HTR-8/SVneo (cell line): ENCODE data around the gene PIP4P1.
"Not testable (repeated sequence)": the region's sequence is repeated elsewhere in the genome, so short reads cannot be mapped to it uniquely, and the experiment has no call there.

Experiments
- DNase-seq: peaks from one replicate; pipeline ENCODE4 v3.0.0; 2011; ENCODE audit warnings: low spot score, mixed read lengths; ENCODE audit not compliant: insufficient read length
- FAIRE-seq: peaks from 2 replicates; lab custom pipeline; 2011; peaks lifted over from hg19 to GRCh38; lab: Jason Lieb, UNC

PIP4P1 gene

DNA sequence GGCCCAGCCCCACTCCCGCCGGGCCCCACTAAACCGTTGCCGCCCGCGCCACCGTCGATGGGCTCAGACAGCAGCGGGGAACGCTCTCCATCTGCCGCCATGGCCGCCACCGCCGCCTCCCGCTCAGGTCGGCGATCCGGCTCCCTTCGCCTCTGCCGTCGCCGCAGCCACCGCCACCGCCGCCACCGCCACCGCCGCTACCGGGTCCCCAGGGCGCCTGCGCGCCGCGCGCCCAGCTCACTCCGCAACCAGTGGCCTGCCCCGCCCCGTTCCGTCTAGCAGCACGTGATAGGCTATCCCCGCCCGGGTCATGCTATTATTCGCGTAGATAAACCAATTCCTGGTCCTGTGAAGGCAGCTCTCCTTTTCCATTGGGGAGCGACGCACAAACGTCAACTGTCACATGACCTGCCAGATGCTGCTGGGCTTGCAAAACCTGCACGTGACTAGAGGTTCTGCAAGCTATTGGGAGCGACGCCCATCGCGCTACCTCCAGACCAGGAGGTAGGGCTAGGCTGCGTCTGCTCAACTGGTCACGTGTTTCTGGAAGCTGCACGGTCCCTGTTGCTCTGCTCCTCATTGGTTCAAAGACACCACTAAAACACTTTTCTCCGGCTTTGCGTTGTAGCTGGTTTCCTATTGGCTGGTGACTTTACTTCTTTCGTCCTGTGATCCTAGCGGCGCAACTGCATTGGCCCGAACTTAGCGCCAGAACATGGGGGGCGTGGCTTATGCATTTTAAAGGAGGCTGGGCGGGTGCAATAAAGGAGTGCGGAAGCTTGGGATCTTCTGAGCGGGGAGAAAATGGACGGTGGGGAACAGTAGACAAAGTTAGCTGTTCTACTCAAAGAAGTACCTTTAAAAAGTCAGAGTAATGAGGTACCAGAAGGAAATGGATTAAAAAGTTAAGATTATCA lies at the start of gene PIP4P1:
PIP4P1 (minus strand) TSS at position 210 of the 917 bp plus-strand sequence; CDS start at position 101, 109 bp downstream.
- FAIRE-seq (peak; percentile 86), DNase-seq (peak; percentile 88)

DNA sequence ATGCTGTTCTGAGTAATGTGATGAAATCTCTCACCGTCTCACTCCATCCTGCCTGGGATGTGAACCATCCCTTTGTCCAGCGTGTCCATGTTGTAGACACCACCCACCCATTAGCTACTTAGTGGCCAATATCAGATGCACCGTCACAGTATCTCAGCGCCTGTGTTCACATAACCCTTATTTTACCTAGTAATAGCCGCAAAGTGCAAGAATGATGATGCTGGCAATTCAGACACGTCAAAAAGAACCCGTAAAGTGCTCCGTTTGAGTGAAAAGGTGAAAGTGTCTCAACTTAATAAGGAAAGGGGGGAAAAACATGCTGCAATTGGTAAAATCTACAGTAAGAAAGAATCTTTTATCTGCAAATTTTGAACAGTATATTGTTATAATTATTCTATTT lies 47.1 kb upstream of the PIP4P1 start:
- no peak for FAIRE-seq
- DNase-seq: no peak

DNA sequence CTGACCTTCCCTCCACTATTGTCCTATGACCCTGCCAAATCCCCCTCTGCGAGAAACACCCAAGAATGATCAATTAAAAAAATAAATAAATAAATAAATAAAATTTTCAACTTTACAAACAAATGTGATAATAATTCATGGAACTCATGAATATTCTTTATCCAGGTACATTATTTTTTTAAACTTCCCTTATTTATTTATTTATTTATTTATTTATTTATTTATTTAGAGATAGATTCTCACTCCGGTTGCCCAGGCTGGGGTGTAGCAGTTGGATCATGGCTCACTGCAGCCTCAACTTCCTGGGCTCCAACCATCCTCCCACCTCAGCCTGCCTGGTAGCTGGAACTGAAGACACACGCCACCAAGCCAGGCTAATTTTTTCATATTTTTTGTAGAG lies 46.3 kb upstream of the PIP4P1 start:
- not testable (repeated sequence) for FAIRE-seq, DNase-seq

DNA sequence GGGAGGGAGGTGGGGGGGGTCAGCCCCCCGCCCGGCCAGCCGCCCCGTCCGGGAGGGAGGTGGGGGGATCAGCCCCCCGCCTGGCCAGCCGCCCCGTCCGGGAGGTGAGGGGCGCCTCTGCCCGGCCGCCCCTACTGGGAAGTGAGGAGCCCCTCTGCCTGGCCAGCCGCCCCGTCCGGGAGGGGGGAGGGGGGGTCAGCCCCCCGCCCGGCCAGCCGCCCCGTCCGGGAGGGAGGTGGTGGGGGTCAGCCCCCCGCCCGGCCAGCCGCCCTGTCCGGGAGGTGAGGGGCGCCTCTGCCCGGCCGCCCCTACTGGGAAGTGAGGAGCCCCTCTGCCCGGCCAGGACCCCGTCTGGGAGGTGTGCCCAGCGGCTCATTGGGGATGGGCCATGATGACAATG lies 45.5 kb upstream of the PIP4P1 start:
- DNase-seq, FAIRE-seq: not testable (repeated sequence)

DNA sequence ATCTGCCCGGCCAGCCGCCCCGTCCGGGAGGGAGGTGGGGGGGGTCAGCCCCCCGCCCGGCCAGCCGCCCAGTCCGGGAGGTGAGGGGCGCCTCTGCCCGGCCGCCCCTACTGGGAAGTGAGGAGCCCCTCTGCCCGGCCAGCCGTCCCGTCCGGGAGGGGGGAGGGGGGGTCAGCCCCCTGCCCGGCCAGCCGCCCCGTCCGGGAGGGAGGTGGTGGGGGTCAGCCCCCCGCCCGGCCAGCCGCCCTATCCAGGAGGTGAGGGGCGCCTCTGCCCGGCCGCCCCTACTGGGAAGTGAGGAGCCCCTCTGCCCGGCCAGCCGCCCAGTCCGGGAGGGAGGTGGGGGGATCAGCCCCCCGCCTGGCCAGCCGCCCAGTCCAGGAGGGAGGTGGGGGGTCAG lies 45.0 kb upstream of the PIP4P1 start:
- DNase-seq, FAIRE-seq: not testable (repeated sequence)

DNA sequence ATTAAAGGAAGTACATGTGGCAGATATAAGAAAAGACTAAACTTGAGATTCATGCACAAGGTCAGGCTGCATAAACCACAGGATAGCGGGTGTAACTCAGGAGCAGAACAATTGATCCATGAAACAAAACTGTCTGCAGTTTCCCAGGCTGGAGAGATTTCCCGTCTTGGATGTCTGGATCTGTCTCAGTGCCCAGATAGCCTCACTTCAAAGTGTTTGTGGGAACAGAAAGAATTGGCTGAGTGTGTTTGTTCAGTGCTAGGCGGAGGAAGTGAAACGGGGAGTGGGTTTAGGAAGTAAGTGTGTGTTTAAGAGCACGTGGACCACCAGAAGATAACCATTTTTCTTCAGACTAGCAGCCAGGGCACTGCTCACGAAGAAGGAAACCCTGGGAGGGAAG lies 42.7 kb upstream of the PIP4P1 start:
- DNase-seq (no peak), FAIRE-seq (no peak)

DNA sequence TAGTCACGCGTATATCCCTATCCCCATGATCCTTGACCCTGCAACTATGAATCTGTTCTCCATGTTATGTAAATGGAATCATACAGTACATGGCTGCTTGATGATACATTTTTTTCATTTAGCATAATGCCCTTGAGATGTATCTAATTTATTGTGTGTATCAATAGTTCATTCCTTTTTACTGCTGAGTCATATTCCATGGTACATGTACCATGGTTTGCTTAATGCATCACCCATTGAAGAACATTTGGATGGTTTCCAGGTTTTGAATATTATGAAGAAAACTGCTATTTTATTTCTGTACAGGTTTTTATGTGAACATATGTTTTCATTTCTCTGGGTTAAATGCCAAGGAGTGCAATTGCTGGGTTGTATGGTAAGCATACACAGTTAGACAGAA lies 40.1 kb upstream of the PIP4P1 start:
- FAIRE-seq: no peak
- DNase-seq: no peak

DNA sequence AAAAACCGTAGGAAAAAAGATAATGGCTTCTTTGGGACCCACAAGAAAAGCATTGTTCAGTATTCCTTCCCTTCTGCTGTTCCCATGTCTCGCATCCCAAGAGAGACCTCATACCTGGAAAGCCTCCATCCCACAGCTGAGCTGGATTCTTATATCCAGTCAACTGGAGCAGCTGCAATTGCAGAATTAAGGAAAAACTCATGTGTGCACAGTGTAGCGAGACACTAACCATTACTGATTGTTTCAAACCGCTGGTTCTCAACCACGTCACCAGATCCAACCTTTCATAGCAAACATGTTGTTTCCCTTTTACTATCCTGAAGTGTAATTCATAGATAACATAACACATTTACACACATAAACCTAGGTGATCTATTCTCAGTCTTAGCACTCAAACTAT lies 38.6 kb upstream of the PIP4P1 start:
- DNase-seq (no peak), FAIRE-seq (no peak)

DNA sequence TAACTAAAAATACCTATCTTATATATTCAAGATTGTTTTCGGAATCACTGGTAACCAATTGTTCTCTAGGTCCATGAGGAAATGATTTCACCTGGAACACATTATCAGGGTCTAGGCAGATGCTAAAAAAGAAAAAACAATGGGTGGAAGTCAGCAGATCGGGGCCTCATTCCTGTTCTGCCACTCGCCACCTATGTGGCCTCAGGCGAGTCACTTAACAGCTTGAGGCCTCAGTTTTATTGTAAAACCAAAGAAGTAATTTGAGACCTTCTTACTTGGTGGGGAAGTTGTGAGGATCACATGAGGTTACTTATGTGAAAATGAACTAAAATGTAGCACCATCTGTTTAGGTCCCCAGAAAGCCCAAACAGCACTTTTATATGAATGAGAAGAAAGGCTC lies 37.9 kb upstream of the PIP4P1 start:
- DNase-seq (no peak), FAIRE-seq (no peak)

DNA sequence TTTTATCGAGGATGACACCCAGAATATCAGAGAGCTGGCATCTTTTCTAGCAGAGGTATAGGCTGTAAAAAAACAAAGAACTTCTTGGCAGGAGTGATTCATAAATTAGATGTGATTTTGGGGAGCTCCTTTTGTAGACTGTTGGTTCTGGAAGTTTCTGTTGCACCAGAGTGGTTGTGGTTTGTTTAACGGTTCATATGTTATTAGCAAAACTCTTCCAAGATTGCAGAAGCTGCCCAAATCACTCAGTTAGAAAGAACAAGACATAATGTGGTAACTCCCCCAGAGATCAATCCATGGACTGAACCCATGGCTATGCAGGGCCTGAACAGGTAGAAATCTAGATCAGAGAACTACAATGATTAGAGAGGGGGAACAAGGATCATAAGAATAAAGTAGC lies 37.4 kb upstream of the PIP4P1 start:
- DNase-seq (no peak), FAIRE-seq (no peak)

DNA sequence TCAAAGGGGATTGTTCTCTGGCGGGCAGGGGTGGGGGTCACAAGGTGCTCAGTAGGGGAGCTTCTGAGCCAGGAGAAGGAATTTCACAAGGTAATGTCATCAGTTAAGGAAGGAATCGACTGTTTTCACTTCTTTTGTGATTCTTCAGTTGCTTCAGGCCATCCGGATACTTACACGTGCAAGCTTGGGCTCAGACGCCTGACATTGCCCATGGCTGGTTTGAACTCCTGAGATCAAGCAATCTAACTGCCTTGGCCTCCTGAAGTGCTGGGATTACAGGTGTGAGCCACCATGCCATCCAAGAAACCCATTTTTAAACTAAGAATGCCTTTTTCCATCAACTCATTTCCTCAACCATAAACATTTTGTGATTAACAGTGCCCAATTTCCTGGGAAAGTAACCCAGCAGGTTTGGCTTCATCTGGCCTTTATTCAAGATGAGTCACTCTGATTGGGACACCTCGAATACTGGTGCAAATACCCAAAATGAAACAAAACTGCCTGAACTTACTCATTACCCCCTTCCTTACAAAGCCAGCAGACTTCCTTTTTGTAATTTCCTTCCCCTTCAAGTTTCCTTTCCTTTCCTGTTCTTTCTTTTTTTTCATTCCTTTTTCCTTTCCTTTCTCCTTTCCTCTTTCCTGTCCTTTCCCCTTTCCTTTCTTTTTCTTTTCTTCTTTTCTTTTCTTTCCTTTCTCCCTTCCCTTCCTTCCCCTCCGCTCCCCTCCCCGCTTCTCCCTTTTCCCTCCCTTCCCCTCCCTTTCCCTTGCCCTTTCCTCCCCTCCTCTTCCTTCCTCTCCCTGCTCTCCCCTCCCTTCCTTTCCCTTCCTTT lies 33.9 kb upstream of the PIP4P1 start:
- FAIRE-seq (no peak), DNase-seq (no peak)

DNA sequence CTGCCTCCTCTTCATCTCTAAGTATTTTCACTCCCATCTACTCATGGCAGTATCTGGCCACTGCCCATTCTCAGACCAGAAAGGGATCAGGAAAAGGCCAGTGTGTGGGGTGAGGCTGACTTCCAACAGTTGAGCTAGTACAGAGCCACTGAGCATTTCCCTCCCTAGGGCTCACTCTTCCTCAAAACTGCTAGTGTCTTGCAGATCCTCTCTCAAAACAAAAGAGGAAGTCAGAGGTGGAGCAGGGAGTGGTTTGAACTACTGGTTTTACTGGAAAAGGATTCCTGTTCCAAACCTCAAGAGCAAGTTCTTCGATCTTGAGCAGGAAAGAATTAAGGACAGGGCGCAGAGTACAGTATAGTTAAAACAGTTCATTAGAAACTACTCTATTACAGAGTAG lies 32.4 kb upstream of the PIP4P1 start:
- DNase-seq (no peak), FAIRE-seq (no peak)

DNA sequence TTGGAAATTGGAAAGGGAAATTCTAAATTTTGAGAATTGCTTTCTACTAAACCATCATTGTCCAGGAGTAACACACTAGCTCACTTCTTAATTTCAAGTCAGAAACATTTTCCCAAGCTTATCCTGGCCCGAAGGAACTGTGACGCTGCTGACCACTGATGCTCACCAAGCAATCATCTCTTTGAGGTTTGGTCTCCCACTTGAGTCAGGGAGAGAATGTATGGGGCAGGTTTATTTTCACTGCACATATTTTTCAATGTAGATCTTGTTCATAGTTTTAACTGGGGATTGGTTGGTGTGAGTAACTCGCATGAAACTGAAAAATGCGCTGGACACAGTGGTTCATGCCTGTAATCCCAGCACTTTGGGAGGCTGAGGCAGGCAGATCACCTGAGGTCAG lies 31.3 kb upstream of the PIP4P1 start:
- no peak for FAIRE-seq
- DNase-seq: no peak

DNA sequence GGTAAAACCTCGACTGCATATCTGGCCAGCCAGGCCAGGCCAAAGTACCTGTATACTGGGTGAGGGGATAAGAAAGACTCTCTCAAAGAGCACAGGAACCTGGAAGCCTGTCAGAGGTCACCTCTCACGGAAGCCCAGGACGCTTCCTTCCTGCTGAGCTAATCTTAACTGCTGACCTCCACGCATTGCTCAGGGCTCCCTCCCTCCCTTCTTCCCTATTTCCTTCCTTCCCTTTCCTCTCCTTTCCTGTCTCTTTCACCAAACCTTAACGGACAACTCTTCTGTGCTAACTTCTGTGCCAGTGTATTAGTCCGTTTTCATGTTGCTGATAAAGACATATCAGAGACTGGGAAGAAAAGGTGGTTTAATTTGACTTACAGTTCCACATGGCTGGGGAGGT lies 29.3 kb upstream of the PIP4P1 start:
- no peak for FAIRE-seq
- DNase-seq: no peak

DNA sequence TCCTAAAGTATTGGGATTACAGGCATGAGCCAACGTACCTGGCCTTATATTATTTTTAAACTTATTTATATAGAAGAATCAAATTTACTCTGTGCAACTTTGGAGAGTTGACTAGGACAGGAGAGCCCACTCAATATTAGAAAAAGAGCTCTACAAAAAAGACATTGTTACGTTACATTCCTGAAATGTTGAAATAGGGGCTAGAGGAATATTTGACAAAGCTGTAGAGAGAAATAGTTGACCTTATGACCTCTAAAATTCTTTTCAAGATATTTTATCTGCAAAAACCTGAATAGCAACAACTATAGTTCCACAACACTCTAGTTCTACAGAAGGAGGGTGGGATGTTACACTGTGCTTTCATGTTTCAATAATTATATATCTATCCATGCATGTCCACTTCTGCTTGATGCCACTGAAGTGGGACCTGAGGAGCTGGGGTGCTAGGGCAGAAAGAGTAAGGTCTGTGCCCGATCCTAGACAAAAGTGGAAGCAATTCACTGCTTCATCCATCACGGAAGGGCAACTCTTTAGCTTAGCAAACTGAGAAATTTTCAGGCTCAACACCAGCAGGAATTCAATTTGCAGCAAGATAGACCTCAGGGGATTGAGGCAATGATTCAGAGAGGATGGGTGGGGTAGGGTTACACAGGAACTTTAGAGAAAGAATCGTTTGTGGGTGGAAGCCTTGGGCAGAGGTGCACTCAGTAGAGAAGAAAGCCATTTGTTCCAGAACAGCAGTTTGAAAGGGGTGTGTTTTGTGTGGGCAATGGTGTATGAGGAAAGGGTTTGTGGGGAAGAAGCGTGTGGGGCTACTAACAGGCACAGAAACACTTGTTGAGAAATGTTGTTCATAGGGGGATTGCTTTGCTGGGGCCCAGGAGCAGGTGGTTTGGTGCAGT lies 28.1 kb upstream of the PIP4P1 start:
- DNase-seq: no peak
- no peak for FAIRE-seq

DNA sequence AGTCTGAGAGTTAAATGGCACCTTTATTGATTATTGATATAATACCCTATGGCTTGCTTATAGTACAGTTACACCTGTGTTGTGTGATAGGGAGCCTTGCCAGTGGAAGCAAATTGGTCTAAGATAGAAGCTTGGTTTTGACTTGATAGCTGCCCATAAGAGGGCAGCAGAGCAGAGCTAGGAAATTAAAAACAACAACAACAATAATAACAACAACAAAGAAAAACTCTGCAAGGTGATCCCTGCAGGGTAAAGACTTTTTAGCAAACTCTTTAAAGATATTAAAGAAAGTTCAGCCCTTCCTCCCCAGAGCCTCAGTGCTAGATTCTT lies 26.1 kb upstream of the PIP4P1 start:
- no peak for DNase-seq
- no peak for FAIRE-seq

DNA sequence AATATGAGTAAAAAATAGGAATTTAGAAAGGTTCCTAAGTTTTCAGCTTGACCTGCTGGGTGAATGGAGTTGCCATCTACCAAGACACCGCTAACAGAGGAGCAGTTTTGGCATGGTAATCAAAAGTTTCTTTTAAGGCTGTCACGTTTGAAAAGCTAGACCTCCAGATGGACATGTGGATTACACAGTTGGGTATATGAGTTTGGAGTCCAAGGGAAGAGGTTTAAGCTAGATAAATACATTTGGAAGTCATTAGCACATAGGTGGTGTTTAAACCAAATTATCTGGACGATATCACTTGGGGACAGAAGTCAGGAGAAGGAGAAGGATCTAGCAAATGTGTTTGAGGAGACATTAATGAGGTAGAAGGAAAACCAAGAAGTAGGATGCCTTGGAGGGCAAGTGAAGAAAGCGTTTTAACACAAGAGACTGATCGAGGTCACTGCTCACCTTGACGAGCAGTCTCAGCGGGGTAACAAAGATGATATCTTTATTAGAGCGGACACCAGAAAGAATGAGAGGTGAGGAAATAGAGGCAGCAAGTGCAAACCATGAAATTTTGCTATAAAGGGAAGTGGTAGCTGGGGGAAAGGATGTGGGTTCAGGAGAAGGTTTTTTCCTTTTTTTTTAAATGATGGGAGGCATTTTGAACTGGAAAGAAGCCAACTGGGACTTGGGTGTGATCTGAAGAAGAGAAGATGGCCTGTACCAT lies 25.6 kb upstream of the PIP4P1 start:
- FAIRE-seq (no peak), DNase-seq (no peak)

DNA sequence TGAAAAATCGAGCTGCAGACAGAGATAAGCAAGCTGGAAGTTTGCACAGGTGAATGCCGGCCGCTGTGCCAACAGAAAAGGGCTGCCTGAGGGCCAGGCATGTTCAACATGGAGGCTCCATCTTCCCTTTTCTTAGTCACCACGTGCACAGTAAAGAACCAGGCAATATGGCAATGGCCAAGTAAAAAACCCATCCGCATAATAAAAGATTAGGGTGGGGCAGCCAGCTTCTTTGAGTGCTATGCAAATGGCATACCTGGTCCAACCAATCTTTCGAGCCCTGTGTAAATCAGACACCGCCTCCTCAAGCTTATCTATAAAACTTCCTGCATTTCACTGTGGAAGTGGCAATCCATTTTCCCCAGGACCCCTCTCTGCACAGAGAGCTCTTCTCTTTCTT lies 24.7 kb upstream of the PIP4P1 start:
- FAIRE-seq (no peak), DNase-seq (no peak)

DNA sequence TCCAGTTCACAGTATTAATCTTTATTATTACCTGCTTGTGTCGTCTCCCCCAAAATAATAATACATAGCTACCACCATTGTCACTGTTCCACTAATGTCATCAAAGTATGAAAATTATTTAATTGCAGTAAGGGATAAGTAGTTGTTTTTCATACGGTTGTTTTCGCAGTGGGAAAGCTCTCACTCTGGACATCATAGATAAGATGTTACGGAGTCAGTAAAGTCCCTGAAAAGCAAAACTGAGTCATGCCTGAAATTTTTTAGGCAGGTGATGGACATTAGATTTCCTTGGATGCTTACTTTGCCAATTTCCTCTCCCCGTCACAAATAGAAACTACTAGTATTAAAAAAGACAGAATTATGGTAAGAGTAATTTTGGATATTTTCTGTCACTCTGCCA lies 21.1 kb upstream of the PIP4P1 start:
- FAIRE-seq: no peak
- DNase-seq: no peak

DNA sequence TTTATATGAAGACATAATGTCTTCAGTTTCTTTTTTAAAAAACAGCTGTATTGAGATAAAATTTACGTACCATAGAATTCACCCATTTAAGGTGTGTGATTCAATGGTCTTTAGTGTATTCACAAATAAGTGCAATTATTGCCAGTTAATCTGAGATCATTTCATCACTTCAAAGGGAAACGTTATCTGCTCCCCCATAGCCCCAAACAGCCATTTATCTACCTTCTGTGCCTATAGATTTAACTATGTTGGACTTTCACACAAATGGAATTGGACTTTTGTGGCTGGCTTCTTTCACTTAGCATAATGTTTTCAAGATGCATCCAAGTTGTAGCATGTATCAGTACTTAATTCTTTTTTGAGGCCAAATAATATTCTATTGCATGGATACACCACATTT lies 17.7 kb upstream of the PIP4P1 start:
- DNase-seq (no peak), FAIRE-seq (no peak)
